ENCODE measurements around the gene ACIN1. TPM values are rescaled to one million over a fixed set of nuclear protein-coding genes. Genes with fewer than 3 reads are reported as not detected.
A peak's percentile ranks its signal among the peaks of the same experiment; 100 is the strongest.

Gene ACIN1
- polyA plus RNA-seq, 1 donor (not counting 4 experiments of a cell fraction or from before 2014, with no cell fraction given), result 104 TPM

DNA sequence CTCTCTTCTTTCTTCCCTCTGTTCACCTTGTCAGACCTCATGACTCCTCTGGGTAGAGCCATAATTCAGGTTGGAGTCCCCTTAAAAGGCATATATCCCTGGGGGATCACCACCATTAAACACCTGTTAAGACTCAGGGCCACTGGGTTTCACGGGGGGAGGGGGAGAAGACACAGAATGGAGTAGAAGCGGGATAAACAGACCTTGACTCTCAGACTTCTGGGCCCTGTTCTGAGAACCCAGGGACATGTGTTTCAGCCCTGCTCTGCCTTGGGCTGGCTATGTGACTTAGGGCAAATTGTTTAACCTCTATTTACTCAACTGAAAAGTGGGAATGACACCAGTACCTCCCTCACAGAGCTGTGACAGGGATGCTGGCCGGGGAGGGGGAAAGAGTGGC, 42.3 kb downstream of the ACIN1 start:
- FAIRE-seq, result no peak
- Histone ChIP-seq H3K79me2 (ENCODE audit: control insufficient read depth, insufficient read depth, low read length) (no peaks in the 10 kb centered on the region), H3K9ac (ENCODE audit: control insufficient read depth, extremely low read depth, insufficient read depth, low read length) (no peak overlapping the region), H3K27ac (ENCODE audit: control insufficient read depth, insufficient read depth, low read length) (no peak overlapping the region), H4K20me1 (ENCODE audit: control insufficient read depth, extremely low read depth, insufficient read depth, low read length) (no peaks in the 10 kb centered on the region), H2AFZ (ENCODE audit: control insufficient read depth, low read length) (peak overlapping the region; percentile 22), H3K9me3 (ENCODE audit: control insufficient read depth, low read depth, low read length) (no peaks in the 10 kb centered on the region), H3K36me3 (ENCODE audit: control insufficient read depth in 2 of 2, extremely low read depth in 1 of 2, insufficient read depth in 2 of 2, low read length in 2 of 2) (no peaks in the 10 kb centered on the region), H3K27me3 (ENCODE audit: control insufficient read depth, extremely low read depth, insufficient read depth, low read length) (no peaks in the 10 kb centered on the region), H3K4me1 (ENCODE audit: control insufficient read depth, extremely low read depth, insufficient read depth, low read length) (peaks cover 21% of the 10 kb centered on the region), H3K4me2 (ENCODE audit: control insufficient read depth, extremely low read depth, insufficient read depth, low read depth, low read length) (no peak overlapping the region), H3K9me1 (ENCODE audit: control insufficient read depth, extremely low read depth, insufficient read depth, low read length) (no peaks in the 10 kb centered on the region), H3K4me3 (ENCODE audit: control insufficient read depth in 2 of 3, extremely low read depth in 1 of 3, insufficient read depth in 2 of 3, low read depth in 1 of 3, low read length in 3 of 3) (no peak overlapping the region)
- dilution Hi-C loops (cut with MboI; ENCODE audit: extremely low pct_ligation_motif_present, low sequenced_read_pairs), result no loop called here
- DNase-seq (ENCODE audit: low read depth, low spot score), result no peak
- TF ChIP-seq, protein P1, sequence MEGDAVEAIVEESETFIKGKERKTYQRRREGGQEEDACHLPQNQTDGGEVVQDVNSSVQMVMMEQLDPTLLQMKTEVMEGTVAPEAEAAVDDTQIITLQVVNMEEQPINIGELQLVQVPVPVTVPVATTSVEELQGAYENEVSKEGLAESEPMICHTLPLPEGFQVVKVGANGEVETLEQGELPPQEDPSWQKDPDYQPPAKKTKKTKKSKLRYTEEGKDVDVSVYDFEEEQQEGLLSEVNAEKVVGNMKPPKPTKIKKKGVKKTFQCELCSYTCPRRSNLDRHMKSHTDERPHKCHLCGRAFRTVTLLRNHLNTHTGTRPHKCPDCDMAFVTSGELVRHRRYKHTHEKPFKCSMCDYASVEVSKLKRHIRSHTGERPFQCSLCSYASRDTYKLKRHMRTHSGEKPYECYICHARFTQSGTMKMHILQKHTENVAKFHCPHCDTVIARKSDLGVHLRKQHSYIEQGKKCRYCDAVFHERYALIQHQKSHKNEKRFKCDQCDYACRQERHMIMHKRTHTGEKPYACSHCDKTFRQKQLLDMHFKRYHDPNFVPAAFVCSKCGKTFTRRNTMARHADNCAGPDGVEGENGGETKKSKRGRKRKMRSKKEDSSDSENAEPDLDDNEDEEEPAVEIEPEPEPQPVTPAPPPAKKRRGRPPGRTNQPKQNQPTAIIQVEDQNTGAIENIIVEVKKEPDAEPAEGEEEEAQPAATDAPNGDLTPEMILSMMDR (optimal IDR thresholded peaks at IDR 0.05 in 1 of 3, IDR thresholded peaks at IDR 0.05 in 1 of 3, conservative IDR thresholded peaks at IDR 0.05 in 1 of 3; ENCODE audit: extremely low read depth in 1 of 3, insufficient read depth in 2 of 3, low read length in 3 of 3), result no peak
- no peak for TF ChIP-seq EZH2 (IDR thresholded peaks at IDR 0.05; ENCODE audit: low read length)

DNA sequence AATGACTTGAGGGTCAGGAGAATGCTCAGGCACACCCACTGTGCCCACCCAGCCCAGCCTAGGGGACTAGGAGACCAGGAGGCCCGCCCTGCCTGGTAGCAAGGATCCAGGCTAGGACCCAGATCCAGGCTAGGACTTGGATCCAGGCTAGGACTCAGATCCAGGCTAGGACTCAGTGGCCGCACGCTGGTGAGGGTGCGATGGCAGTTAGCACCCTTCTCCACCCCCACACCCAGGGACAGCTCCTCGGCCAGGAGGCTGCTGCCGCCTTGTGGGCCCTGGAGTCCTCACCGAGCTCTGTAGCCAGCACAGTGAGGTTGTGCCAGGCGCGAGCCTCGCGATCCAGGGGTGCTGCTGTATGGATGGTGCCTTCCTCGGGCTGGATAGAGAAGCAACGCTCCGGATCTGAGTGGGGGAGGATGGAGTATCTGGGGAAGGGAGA, 42.7 kb downstream of the ACIN1 start:
- no peaks in the 10 kb centered on the region for H4K20me1 ChIP-seq (ENCODE audit: control insufficient read depth, extremely low read depth, insufficient read depth, low read length)
- no peaks in the 10 kb centered on the region for H3K36me3 ChIP-seq (ENCODE audit: control insufficient read depth in 2 of 2, extremely low read depth in 1 of 2, insufficient read depth in 2 of 2, low read length in 2 of 2)
- H3K9ac ChIP-seq (ENCODE audit: control insufficient read depth, extremely low read depth, insufficient read depth, low read length), result no peak overlapping the region
- FAIRE-seq, result no peak
- no peak overlapping the region for H3K27ac ChIP-seq (ENCODE audit: control insufficient read depth, insufficient read depth, low read length)
- H3K9me3 ChIP-seq (ENCODE audit: control insufficient read depth, low read depth, low read length), result no peaks in the 10 kb centered on the region
- no peaks in the 10 kb centered on the region for H3K79me2 ChIP-seq (ENCODE audit: control insufficient read depth, insufficient read depth, low read length)
- H2AFZ ChIP-seq (ENCODE audit: control insufficient read depth, low read length), result peak overlapping the region; percentile 22
- H3K27me3 ChIP-seq (ENCODE audit: control insufficient read depth, extremely low read depth, insufficient read depth, low read length), result no peaks in the 10 kb centered on the region
- dilution Hi-C loops (cut with MboI; ENCODE audit: extremely low pct_ligation_motif_present, low sequenced_read_pairs), result no loop called here
- no peak for DNase-seq (ENCODE audit: low read depth, low spot score)
- H3K4me2 ChIP-seq (ENCODE audit: control insufficient read depth, extremely low read depth, insufficient read depth, low read depth, low read length), result no peak overlapping the region
- no peak for TF ChIP-seq EZH2 (IDR thresholded peaks at IDR 0.05; ENCODE audit: low read length)
- TF ChIP-seq, protein P1 (optimal IDR thresholded peaks at IDR 0.05 in 1 of 3, IDR thresholded peaks at IDR 0.05 in 1 of 3, conservative IDR thresholded peaks at IDR 0.05 in 1 of 3; ENCODE audit: extremely low read depth in 1 of 3, insufficient read depth in 2 of 3, low read length in 3 of 3), result peak; percentile 59 to 81 (median 80)
- no peak overlapping the region for H3K4me3 ChIP-seq (ENCODE audit: control insufficient read depth in 2 of 3, extremely low read depth in 1 of 3, insufficient read depth in 2 of 3, low read depth in 1 of 3, low read length in 3 of 3)
- no peaks in the 10 kb centered on the region for H3K9me1 ChIP-seq (ENCODE audit: control insufficient read depth, extremely low read depth, insufficient read depth, low read length)
- H3K4me1 ChIP-seq (ENCODE audit: control insufficient read depth, extremely low read depth, insufficient read depth, low read length), result peaks cover 21% of the 10 kb centered on the region

Data from keratinocyte (primary cell).